PC-9 (cell line): Measurements from ENCODE around the gene MORN3. TPM values are rescaled to one million over a fixed set of nuclear protein-coding genes. Genes with fewer than 3 reads are reported as not detected.
"Not testable (repeated sequence)": the region's sequence is repeated elsewhere in the genome, so short reads cannot be mapped to it uniquely, and the experiment has no call there.

Experiments
- BruUV-seq: library from RNA; stranded (reverse); fragments of 400-500 nt; replicated peaks from 2 replicates; lab custom pipeline; 2021; lab: Mats Ljungman, UMichigan
- CTCF ChIA-PET: fragments of 300-600 bp; sonication (Branson Sonifier 250); formaldehyde crosslinking; loops from one replicate; lab custom pipeline; 2022; ENCODE audit warnings: antibody characterized with exemption; lab: Charles Lee
- POLR2A ChIA-PET: fragments of 300-600 bp; sonication (Branson Sonifier 250); formaldehyde crosslinking; loops from one replicate; lab custom pipeline; 2022; ENCODE audit warnings: antibody characterized with exemption; ENCODE audit not compliant: unreplicated experiment; lab: Charles Lee
- DNase-seq, 2 experiments: peaks; one replicate each; pipeline versions ENCODE4 v3.0.0 to v3.0.0-alpha.2; 2015 to 2022; ENCODE audit warnings: mixed read lengths in 1 of 2
- H2AFZ ChIP-seq: fragments of 200-600 bp; sonication (generic); 2 replicates; pipeline ENCODE4 v1.8.1; 2017; ENCODE audit warnings: antibody characterized with exemption
- H3F3A ChIP-seq: fragments of 200-600 bp; sonication (generic); 2 replicates; pipeline ENCODE4 v1.8.1; 2017; ENCODE audit warnings: antibody characterized with exemption, mild to moderate bottlenecking, low read depth; ENCODE audit not compliant: insufficient read depth
- H3K27ac ChIP-seq: fragments of 200-600 bp; sonication (generic); 2 replicates; pipeline ENCODE4 v1.6.1; 2016; ENCODE audit warnings: mixed run types
- H3K27me3 ChIP-seq: fragments of 200-600 bp; sonication (generic); 2 replicates; pipeline ENCODE4 v1.6.1; 2016; ENCODE audit warnings: low read depth, mixed run types; ENCODE audit not compliant: insufficient read depth
- H3K36me3 ChIP-seq: fragments of 200-600 bp; sonication (generic); 2 replicates; pipeline ENCODE4 v1.6.1; 2016; ENCODE audit warnings: low read depth, mixed run types
- H3K4me1 ChIP-seq: fragments of 200-600 bp; sonication (generic); replicated peaks from 2 replicates; pipeline ENCODE4 v1.6.1; 2016; ENCODE audit warnings: mixed run types; ENCODE audit not compliant: insufficient read depth
- H3K4me2 ChIP-seq: fragments of 200-600 bp; sonication (generic); 2 replicates; pipeline ENCODE4 v1.6.1; 2017; ENCODE audit warnings: mixed run types
- H3K4me3 ChIP-seq: fragments of 200-600 bp; sonication (generic); 2 replicates; pipeline ENCODE4 v1.6.1; 2016; ENCODE audit warnings: mixed run types
- H3K79me2 ChIP-seq: fragments of 200-600 bp; sonication (generic); 2 replicates; pipeline ENCODE4 v1.6.1; 2017; ENCODE audit warnings: low read depth, mixed run types
- H3K9me2 ChIP-seq: fragments of 200-600 bp; sonication (generic); 2 replicates; pipeline ENCODE4 v1.8.1; 2017; ENCODE audit warnings: mild to moderate bottlenecking; ENCODE audit not compliant: insufficient read depth
- H3K9me3 ChIP-seq: fragments of 200-600 bp; sonication (generic); 2 replicates; pipeline ENCODE4 v1.8.1; 2016; ENCODE audit warnings: low read depth; ENCODE audit not compliant: insufficient read depth
- H4K20me1 ChIP-seq: fragments of 200-600 bp; sonication (generic); 2 replicates; pipeline ENCODE4 v1.8.1; 2017; ENCODE audit not compliant: insufficient read depth
- CTCF ChIP-seq: fragments of 200-600 bp; sonication (generic); conservative IDR thresholded peaks from 2 replicates; pipeline ENCODE4 v1.6.1; 2017; ENCODE audit warnings: mixed run types, antibody characterized with exemption, mild to moderate bottlenecking, moderate library complexity
- EZH2 ChIP-seq: fragments of 200-600 bp; sonication (generic); IDR thresholded peaks from 2 replicates; pipeline ENCODE4 v1.8.0; 2017; ENCODE audit warnings: antibody characterized with exemption, low read depth
- intact Hi-C: fragments of 100-400 bp; cut with micrococcal nuclease; formaldehyde crosslinking; loops from one replicate; pipeline ENCODE4 v1.10.0; 2022; ENCODE audit not compliant: unreplicated experiment
- total RNA-seq: library from RNA; stranded (reverse); gene quantifications from 2 replicates; pipeline ENCODE4 v1.2.3, GENCODE V29; 2021

MORN3 gene
- total RNA-seq, 1 experiment from 2014 or later = 1.8 TPM

- Histone ChIP-seq H3F3A (peaks cover 3% of the 10 kb centered on the region), H3K79me2 (peaks cover 35% of the 10 kb centered on the region), H3K27me3 (no peaks in the 10 kb centered on the region), H3K4me1 (peaks cover 9% of the 10 kb centered on the region), H3K27ac (no peak overlapping the region), H4K20me1 (0 out of 2 replicates have a peak, but pooled peaks cover 4% of the 10 kb centered on the region), H3K4me2 (no peak overlapping the region), H3K9me3 (no peaks in the 10 kb centered on the region), H2AFZ (no peak overlapping the region), H3K4me3 (no peak overlapping the region), H3K36me3 (peaks cover 4% of the 10 kb centered on the region; the same call in 1 of the 2 replicates), H3K9me2 (no peaks in the 10 kb centered on the region)
- POLR2A ChIA-PET = no interaction called here
- no TSS peak for BruUV-seq
- intact Hi-C loops = no loop called here
- CTCF ChIA-PET = no interaction called here
- TF ChIP-seq CTCF = no peak
- TF ChIP-seq EZH2 = no peak
- no peak for DNase-seq
These were observed 34.6 kb downstream of the MORN3 start for GRCh38 chr12:121634836-121635235.

- H3K4me3 ChIP-seq, H3K36me3 ChIP-seq, BruUV-seq, H3F3A ChIP-seq, H4K20me1 ChIP-seq, H2AFZ ChIP-seq, H3K9me2 ChIP-seq, H3K27ac ChIP-seq, DNase-seq, POLR2A ChIA-PET, H3K9me3 ChIP-seq, intact Hi-C loops, H3K27me3 ChIP-seq, H3K4me2 ChIP-seq: not testable (repeated sequence)
- CTCF ChIA-PET = interaction anchor here (0.8 kb wide), 1 partner anchor 97 kb away, joined by 5 read pairs; no protein-coding TSS in a partner anchor
- H3K79me2 ChIP-seq = peaks cover 43% of the 10 kb centered on the region
- peaks cover 18% of the 10 kb centered on the region for H3K4me1 ChIP-seq
These were observed 35.6 kb downstream of the MORN3 start for GRCh38 chr12:121633833-121634196.

GRCh38 chr12:121632069-121632970, 37.1 kb downstream of the MORN3 start:
- Histone ChIP-seq H3K9me2 (no peaks in the 10 kb centered on the region), H3K4me1 (peaks cover 29% of the 10 kb centered on the region), H3K79me2 (peaks cover 57% of the 10 kb centered on the region), H3K4me3 (no peak overlapping the region), H2AFZ (no peak overlapping the region), H3K36me3 (peaks cover 4% of the 10 kb centered on the region; the same call in 1 of the 2 replicates), H4K20me1 (0 out of 2 replicates have a peak, but pooled peaks cover 4% of the 10 kb centered on the region), H3F3A (peaks cover 11% of the 10 kb centered on the region), H3K27ac (no peak overlapping the region), H3K9me3 (no peaks in the 10 kb centered on the region), H3K4me2 (no peak overlapping the region), H3K27me3 (no peaks in the 10 kb centered on the region)
- CTCF ChIA-PET = no interaction called here
- BruUV-seq = no TSS peak
- POLR2A ChIA-PET = no interaction called here
- DNase-seq = no peak
- TF ChIP-seq EZH2 = no peak
- no peak for TF ChIP-seq CTCF
- intact Hi-C loops = no loop called here
